CD1c-positive myeloid dendritic cell (primary cell): ENCODE data around the gene PRPF38B.
A peak's percentile ranks its signal among the peaks of the same experiment; 100 is the strongest.
"Not testable (repeated sequence)": the region's sequence is repeated elsewhere in the genome, so short reads cannot be mapped to it uniquely, and the experiment has no call there.

ENCODE experiments used
- DNase-seq: peaks from one replicate; pipeline ENCODE4 v3.0.0-alpha.2; 2016; ENCODE audit errors: extremely low spot score

The PRPF38B gene

DNA sequence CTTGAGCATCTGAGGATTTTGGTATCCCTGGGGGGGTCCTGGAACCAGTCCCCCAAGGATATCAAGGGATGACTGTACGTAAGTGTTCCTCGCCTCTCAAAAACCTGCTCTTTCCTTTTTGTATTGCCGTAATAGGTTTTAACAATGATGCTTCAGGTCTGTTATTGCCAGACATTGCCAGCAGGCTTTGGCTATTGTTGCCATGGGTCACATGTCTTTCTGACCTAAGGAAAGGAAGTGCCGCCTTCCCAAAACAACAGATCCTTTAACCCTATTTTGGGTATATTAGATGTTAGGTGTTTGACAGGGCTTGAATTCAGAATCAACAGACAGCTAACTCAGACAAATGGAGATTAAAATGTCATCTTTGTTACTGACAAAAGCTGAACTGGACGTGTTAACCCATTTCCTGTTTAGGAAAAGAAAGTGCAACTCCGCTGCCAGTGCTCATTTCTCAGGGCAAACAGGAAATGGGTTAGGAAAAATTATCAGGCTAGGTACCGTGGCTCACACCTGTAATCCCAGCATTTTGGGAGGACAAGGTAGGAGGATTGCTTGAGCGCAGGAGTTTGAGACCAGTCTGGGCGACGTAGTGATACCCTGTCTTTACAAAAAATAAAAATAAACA is 12.4 kb upstream of the PRPF38B start:
- no peak for DNase-seq

DNA sequence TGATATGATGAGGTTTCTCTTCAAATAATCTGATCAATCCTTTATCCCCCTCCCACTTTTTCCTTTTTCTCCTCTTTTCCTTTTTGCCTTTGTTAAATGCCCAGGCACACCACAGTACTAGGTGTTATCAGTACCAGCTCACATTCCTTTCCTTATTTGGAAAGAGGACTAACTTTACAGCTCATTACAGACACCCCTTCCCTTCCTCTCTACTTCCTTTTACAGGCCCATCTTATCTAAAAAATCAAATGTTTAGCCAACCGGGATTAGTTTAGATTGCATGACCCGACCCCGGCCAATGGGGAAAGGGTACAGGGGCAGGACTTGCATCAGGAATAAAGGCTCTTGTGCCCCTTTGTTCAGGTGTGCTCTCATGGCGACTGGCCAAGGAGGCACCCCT is 10.4 kb upstream of the PRPF38B start:
- not testable (repeated sequence) for DNase-seq

DNA sequence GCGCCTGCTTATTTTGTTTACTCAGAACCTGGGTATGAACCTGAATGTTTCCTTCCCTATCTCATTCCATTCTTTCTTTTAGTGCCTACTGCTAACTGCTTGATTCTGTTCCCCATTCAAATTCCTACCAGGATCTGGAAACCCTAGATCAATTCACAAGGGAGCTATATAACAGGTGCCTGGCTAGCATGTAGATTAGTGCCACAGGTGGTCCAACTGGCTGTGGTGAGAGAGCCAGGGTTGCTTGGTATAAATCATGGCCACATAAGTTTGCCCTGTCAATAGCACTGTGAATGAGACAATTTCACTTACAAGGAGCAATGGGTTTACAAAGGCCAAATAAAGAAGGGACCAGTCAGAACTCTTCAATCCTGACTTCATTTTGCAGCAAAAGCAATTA is 6.6 kb upstream of the PRPF38B start:
- DNase-seq, result no peak

DNA sequence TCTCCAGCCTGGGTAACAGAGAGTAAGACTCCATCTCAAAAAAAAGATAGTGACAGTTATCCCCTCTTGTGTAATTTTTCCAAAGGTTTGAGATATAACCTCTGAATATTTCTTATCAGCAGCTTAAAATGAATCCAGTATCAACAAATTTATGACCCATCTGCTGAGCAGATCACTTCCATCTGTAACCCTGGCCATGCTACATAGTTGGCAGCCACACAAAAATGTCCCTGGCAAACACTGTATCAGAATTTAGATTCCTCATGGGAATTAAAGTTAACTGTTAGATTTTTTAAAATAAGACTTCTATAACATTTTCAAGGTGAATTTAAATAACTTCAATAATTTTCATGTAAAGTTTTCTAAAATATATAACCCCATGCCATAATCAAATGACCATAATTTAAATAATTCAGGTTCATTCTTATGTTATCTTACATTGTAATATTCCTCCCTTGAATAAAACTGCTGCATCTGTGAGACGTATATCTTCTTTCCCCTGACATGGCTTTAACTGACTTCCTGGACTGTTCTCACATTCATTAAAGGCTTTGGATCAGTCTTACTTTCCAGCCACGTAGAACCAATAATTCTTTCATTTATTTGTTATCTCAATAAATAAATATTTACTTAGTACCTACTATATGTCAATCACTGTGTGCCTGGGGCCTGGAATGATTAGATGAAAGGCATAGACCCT is 5.3 kb upstream of the PRPF38B start:
- no peak for DNase-seq

DNA sequence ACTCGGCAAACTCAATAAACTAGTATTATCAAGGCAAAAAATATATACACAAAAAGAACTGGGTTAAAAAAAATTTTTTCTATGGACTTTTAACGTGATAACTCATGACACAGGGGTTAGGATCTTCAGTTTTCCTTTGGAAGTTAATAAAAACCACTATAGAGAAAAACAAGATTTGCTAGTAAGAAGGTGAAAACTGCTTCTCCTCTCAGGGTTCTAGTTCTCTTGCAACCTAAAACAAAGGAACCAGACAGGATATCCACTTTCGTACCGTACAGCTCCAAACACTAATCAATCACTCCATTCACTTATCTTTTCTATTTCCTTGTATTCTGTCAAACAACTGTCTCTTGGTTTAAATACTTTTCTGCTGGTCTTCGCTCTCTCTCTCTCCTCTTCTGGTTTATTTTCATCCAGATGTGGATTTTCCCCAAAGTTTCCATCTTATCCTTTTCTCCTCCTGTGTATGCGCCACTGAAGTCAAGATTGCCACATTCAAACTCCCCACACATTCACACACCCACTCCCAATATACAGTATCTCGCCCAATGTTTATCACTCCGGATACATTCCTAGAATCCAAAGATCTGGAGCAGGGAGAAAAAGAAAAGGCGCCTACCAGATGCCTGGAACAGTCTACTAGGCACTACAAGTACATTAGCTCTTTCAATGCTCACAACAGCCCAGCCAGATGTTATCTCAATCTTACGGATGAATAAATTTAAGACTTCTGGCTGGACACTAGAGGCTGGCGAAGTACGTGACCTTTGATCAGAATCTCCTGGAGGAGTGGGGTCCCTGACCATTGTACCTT is 775 bp upstream of the PRPF38B start:
- peak; percentile 11 for DNase-seq

DNA sequence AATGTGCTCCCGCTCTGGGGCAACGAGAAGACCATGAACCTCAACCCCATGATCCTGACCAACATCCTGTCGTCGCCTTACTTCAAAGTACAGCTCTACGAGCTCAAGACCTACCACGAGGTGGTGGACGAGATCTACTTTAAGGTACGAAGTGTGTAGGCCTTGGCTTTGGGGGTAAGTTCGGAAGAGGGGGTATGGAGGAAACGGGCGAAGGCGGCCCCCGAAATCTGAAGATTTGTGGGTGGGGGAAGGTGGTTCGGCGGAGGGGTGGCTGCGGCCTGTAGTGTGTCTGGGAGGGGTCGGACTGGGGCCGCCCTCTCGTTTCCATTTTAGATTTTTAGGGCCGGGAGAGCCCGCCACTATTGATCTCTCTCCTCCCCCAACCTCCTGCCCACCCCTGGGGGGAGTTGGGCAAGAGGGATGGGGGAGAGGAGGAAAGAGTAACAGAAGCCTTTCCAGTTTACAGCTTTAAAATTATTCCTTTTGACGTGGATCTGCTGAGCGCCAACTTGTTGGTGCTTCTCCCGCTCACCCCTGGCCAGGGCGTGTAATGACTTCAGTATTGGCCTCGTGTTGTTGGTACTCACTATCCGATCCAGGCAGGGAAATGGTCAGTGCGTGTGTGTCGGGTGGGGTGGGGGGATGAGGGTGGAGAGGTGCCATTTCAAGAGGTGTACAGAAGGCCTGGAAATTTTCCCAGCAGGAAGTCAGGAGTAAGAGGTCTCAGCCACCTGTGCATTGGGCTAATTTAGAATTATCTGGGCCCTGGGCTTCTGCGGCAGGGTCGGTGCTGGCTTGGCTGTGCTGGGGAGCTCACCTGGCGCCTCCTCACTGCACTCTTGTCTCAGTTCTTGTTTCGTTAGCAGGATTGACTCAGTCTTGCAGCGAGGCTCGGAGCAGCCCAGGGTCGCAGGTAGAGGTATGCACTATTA is 880 bp downstream of the PRPF38B start:
- DNase-seq, result peak; percentile 71

DNA sequence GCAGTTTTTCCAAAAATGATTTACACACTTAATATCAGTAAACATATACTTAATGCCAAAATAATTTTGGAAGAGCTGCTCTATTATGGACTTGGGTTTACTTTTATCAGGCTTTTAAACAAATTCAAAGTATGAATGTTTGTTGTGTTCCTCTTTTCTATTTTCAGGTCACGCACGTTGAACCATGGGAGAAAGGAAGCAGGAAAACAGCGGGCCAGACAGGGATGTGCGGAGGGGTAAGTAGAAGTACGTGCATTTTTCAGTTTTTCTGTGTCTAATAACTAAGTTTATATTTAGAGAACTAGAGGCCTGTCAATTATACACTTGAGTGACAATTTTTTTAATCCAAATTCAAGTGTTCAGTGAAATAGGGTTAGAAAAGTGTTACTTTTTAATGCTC is 3.4 kb downstream of the PRPF38B start:
- peak; percentile 70 for DNase-seq

DNA sequence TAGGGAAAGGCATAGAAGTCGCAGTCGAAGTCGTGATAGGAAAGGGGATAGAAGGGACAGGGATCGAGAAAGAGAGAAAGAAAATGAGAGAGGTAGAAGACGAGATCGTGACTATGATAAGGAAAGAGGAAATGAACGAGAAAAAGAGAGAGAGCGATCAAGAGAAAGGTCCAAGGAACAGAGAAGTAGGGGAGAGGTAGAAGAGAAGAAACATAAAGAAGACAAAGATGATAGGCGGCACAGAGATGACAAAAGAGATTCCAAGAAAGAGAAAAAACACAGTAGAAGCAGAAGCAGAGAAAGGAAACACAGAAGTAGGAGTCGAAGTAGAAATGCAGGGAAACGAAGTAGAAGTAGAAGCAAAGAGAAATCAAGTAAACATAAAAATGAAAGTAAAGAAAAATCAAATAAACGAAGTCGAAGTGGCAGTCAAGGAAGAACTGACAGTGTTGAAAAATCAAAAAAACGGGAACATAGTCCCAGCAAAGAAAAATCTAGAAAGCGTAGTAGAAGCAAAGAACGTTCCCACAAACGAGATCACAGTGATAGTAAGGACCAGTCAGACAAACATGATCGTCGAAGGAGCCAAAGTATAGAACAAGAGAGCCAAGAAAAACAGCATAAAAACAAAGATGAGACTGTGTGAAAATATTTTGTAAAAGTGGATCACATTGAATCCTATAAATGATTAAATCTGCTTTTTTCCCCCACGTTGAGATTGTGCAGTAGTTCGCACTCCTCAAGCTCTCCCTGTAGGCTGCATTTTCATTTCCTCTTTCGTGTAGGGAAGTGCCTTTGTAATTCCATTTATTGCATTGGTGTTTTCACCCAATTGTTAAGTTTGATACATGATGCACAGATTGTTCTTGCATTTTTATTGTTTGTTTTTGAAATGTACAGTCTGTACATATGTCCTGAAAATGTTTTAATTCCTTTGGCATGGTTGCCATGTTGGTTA is 7.5 kb downstream of the PRPF38B start:
- peak; percentile 78 for DNase-seq

DNA sequence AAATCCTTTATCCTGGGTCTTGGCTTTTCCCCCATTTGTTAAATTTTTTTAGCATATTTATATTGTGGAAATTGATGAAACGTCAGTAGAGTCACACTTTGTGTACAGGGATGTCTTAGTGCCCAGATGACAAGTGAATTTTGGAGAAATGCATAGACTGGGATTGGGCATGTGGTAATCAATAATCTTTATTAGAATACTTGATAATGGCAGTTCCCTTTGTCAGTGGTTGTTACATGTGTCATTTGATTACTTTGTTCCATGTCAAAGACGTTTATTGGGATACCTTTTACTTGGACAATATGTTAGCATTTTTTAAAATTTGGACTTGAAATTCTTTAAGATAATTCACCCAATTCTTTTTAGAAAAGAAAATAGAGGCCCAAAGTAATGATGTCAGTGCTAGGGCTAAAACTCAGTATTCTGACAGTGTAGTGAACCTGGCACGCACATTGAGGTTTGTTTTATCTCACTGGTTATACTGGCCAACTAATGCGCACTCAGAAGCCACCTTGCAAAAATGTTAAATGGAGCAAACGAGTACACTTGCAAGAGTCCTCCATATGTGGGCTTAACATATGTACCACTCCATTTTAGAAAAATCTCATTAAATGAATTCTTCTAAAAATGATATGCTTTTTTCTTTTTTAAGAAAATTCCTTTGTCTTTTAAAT is 9.2 kb downstream of the PRPF38B start:
- DNase-seq, result no peak

DNA sequence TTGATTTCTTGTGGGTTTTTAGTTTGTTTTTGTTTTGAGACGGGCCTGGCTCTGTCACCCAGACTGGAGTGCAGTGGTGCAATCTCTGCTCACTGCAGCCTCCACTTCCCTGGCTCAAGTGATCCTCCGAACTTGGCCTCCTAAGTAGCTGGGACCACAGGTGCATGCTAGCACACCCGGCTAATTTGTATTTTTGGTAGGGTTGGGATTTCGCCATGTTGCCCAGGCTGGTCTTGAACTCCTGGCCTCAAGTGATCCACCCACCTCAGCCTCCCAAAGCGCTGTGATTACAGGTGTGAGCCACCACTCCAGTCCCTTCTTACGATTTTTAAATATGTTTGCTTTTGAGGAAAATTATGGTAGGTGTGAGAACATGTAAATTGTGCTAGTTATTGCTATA is 10.0 kb downstream of the PRPF38B start:
- DNase-seq, result not testable (repeated sequence)

DNA sequence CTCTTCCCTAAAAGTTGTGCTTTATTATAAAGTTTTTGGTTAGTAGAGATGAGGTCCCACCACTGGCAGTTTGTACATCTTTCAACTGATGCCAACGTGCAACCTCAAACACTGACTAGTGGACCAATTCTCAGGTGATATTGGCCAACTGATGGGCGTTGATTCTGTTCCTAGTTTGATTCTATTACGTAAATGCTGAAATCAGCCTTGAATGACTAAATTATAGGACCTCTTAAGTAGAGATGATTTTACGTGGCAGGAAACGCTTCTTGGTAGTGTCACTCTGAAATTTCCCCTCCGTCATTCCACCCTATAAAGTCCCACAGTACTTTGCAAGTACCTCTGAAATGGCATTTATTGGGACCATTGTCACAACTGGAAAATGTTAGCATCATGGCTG is 11.8 kb downstream of the PRPF38B start:
- DNase-seq, result peak; percentile 20

DNA sequence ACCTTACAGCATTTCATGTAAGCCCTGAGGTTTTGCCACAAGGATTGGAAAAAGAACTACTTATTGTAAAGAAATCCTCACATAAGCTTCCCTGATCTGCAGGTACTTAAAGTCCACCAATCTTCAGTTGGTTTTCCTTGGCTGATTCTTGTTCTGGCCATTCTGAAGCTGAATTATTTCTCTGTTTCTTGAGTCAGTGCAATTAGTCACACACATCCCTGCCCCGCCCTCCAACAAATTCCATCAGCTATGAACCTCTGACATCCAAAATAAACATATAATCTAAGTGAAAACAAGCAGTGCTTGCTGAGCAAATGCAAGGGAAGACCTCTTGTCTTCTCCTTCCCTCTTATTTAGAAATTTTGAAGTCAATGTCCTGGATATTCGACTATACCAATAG is 12.4 kb downstream of the PRPF38B start:
- no peak for DNase-seq

DNA sequence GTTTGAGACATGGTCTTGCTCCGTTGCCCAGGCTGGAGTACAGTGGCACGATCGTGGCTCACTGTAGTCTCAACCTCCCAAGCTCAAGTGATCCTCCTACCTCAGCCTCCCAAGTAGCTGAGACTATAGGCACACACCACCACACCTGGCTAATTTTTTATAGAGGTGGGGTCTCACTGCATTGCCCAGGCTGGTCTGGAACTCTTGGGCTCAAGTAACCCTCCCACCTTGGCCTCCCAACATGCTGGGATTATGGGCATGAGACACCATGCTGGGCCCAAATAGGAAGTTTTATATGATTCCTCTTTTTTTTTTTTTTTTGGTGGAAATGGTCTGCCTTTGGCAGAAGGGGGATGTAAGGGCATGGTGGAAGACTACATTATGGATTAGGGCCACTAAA is 14.5 kb downstream of the PRPF38B start:
- no peak for DNase-seq

DNA sequence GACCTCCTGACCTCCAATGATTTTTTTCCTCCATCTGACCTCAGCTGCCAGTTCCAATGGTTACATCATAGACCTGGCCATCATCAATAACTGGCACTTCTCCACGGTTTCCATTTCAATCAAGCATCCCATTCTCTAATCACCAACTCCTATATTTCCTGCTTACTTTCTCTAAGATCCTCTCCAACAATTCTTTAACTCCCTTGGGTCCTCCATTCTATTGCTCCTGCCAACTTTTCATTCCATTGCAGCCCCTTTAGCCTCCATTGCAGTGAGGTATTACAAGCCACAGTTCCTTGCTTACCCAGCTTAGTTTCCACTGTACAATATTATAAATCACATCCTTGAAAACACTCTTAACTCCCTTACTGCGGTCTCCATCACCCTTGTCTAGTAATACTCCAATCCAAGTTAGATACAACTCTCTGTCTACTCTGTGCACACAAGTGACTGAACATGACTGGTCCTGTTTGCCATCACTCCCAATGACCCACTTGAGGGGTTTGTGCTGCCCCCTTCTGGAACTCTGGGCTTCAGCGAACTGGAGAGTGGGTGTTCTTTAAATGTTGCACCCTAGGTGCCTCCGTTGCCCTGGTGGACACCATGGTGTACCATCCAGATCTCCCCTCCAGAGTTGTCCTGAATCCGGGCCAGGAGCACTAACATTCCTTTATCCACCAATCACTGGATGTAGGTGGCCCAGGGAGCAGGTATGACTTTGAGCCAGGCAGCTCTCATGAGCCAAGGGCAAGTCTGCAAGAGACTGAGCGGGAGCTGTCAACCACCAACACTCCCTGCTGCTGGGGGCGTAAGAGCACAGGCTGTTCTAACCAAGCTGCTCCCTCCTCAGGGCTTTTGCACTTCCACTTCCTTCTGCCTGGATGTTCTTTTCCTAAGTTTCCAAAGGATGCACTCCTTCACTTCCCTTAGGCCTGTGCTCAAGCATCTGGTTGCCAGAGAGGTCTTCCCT is 16.9 kb downstream of the PRPF38B start:
- DNase-seq, result peak; percentile 47

DNA sequence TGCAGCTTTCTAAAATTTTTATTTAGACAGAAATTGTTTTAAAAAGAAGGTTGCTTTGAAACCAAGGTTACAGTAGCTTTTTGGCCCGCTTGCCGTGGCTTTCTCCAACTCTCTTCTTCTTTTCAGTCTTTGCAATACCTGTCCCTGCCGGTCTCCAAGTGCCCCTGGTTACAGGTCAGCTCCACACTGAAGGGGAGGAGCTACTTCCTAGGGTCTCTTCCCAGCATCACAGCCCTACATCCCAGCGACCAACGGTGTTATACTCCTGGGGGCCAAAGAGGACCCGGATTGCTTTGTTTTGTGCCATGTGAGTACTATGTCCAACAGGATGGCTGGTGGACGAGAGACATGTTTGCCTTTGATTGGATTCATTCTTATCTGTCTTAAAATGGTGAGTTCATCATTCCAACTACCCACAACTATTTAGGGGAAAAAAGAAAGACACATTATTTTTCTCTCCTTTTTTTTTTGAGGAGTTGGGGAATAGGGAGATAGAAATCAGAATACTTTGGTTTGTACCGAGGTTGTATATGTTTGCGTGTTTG is 20.6 kb downstream of the PRPF38B start, which contains the start of gene FNDC7:
Gene FNDC7, plus strand, starts transcription at position 303 of the 545 bp plus-strand sequence. Its CDS starts 26 bp downstream, at position 329.
- no peak for DNase-seq

DNA sequence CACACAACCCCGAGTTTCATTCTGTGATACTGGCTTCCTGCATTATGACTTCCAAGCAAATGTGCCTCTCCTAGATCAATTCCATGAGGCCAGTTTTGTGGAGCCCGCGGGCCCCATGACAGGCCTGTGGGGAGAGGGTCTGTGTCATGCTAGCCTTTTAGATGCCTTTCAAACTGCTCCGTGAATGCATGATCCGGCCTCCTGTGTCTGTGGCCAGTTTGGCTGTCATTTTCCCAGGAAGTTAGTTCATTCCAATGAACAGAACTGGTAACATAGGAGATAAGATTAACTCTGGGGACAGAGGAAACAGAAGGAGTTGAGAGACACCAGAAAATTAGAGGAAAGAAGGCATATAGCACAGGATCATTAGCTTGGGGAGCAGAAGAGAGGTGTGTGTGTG is 23.8 kb downstream of the PRPF38B start:
- no peak for DNase-seq

DNA sequence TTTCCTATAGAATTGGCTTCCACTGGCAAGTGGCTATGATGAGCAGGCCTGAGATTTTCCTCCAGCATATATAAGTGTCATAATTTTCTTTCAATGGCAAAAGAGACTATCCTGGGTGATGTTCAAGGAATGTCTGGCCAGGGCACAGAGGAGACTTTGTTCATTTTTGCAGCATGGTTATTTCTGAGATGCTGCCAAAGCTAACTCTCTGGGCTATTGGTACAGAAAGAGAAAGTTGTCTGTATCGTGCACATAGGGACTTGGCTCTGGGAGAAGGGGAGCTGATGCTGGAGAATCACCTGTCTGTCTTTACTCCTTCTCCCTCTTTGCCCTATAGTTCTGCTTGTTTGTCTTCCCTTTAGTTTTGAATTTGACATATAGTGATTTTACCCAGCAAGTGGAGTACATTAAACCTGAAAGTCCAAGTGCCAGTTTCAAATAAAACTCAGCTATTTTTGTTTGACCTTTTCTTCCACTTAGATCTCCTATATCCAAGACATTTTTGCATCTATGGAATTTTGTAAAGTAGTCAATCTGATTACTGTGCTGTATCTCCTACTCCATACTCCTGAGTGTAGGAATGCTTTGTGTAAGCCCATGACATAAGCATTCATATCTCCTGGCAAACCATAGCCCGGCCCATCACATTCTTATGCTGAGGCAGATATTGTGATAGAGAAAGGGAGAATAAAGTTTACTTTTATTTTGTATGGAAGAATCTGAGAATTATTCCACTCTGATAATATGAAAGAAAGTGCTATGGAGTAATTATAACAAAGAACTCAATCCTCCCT is 24.5 kb downstream of the PRPF38B start:
- no peak for DNase-seq
